GM23248 (cell line): ENCODE measurements around the gene SLC4A2. TPM values are rescaled to one million over a fixed set of nuclear protein-coding genes. Genes with fewer than 3 reads are reported as not detected.

Experiments
- DNase-seq: peaks from one replicate; pipeline ENCODE4 v3.0.0-alpha.2; 2015
- H2AFZ ChIP-seq: fragments of 200-600 bp; sonication (generic); 2 replicates; pipeline ENCODE4 v1.6.1; 2016; ENCODE audit warnings: antibody characterized with exemption
- H3F3A ChIP-seq: fragments of 200-600 bp; sonication (generic); 2 replicates; pipeline ENCODE4 v1.6.1; 2016; ENCODE audit warnings: mild to moderate bottlenecking, antibody characterized with exemption, mixed run types; ENCODE audit not compliant: insufficient read depth
- H3K27ac ChIP-seq: fragments of 200-600 bp; sonication (generic); 2 replicates; pipeline ENCODE4 v1.5.1; 2016; ENCODE audit warnings: mild to moderate bottlenecking
- H3K27me3 ChIP-seq: fragments of 200-600 bp; sonication (generic); replicated peaks from 2 replicates; pipeline ENCODE4 v1.6.1; 2016; ENCODE audit warnings: mild to moderate bottlenecking; ENCODE audit not compliant: insufficient read depth
- H3K36me3 ChIP-seq: fragments of 200-600 bp; sonication (generic); 2 replicates; pipeline ENCODE4 v1.6.1; 2016; ENCODE audit warnings: low read depth, mild to moderate bottlenecking
- H3K4me1 ChIP-seq: fragments of 200-600 bp; sonication (generic); 2 replicates; pipeline ENCODE4 v1.6.1; 2016; ENCODE audit warnings: mild to moderate bottlenecking; ENCODE audit not compliant: insufficient read depth
- H3K4me2 ChIP-seq: fragments of 200-600 bp; sonication (generic); one replicate; pipeline ENCODE4 v1.6.1; 2016; ENCODE audit warnings: mild to moderate bottlenecking; ENCODE audit not compliant: unreplicated experiment
- H3K4me3 ChIP-seq: fragments of 200-600 bp; sonication (generic); 2 replicates; pipeline ENCODE4 v1.5.1; 2016; ENCODE audit warnings: mild to moderate bottlenecking
- H3K79me2 ChIP-seq: fragments of 200-600 bp; sonication (generic); 2 replicates; pipeline ENCODE4 v1.6.1; 2016; ENCODE audit warnings: mild to moderate bottlenecking; ENCODE audit not compliant: insufficient read depth
- H3K9ac ChIP-seq: fragments of 200-600 bp; sonication (generic); 2 replicates; pipeline ENCODE4 v1.6.1; 2016; ENCODE audit warnings: mild to moderate bottlenecking
- H3K9me2 ChIP-seq: fragments of 200-600 bp; sonication (generic); 2 replicates; pipeline ENCODE4 v1.6.1; 2016; ENCODE audit warnings: mixed run types, mild to moderate bottlenecking, moderate library complexity; ENCODE audit not compliant: insufficient read depth
- H3K9me3 ChIP-seq: fragments of 200-600 bp; sonication (generic); one replicate; pipeline ENCODE4 v1.6.1; 2017; ENCODE audit warnings: low read depth
- H4K20me1 ChIP-seq: fragments of 200-600 bp; sonication (generic); 2 replicates; pipeline ENCODE4 v1.6.0; 2016; ENCODE audit not compliant: insufficient read depth
- EZH2 ChIP-seq: fragments of 200-600 bp; sonication (generic); IDR thresholded peaks from 2 replicates; pipeline ENCODE4 v1.6.1; 2018; ENCODE audit warnings: antibody characterized with exemption, mild to moderate bottlenecking; ENCODE audit not compliant: insufficient read depth, poor library complexity, severe bottlenecking
- EZH2phosphoT487 ChIP-seq: fragments of 200-600 bp; sonication (generic); IDR thresholded peaks from 2 replicates; pipeline ENCODE4 v1.6.1; 2018; ENCODE audit warnings: antibody characterized with exemption, moderate library complexity, mild to moderate bottlenecking, low read depth; ENCODE audit not compliant: insufficient read depth
- WGBS, 2 experiments: methylation state at CpG; one replicate each; pipeline ENCODE4 v1.1.6; 2015 to 2017; ENCODE audit warnings: low lambda C conversion rate in 2 of 2, low coverage in 1 of 2; ENCODE audit errors: missing lambda C conversion rate in 2 of 2; 5-methylcytosine and 5-hydroxymethylcytosine counted together
- in situ Hi-C: fragments of 300-500 bp; cut with MboI; formaldehyde crosslinking; loops from 2 replicates; pipeline ENCODE4 v1.15.0; 2020
- polyA plus RNA-seq: library from polyadenylated mRNA; unstranded; fragments of >200 nt; fragmentation: Nextera tagmentation; extraction: Ambion mirVana; gene quantifications from 2 replicates; pipeline ENCODE4 v1.2.1, GENCODE V29; 2016
- total RNA-seq: library from RNA; depleted of rRNA; stranded (reverse); fragments of >200 nt; shearing (Covaris generic); gene quantifications from 2 replicates; pipeline ENCODE4 v1.2.3, GENCODE V29; 2014

The SLC4A2 gene
- total and polyA plus RNA-seq, 2 experiments from 2014 or later = 59.4 to 94.6 TPM

GRCh38 chr7:151109094-151110048 is 50.0 kb downstream of the SLC4A2 start:
- Histone ChIP-seq H4K20me1 (no peaks in the 10 kb centered on the region; the same call in 1 of the 2 replicates), H3K4me1 (peaks cover 20% of the 10 kb centered on the region), H3K9ac (no peak overlapping the region; the same call in 1 of the 2 replicates), H3K9me3 (no peaks in the 10 kb centered on the region), H3K36me3 (no peaks in the 10 kb centered on the region), H3K27me3 (no peaks in the 10 kb centered on the region), H3K79me2 (peaks cover 99% of the 10 kb centered on the region), H3K9me2 (no peaks in the 10 kb centered on the region), H3K4me3 (no peak overlapping the region), H3K4me2 (no peak overlapping the region), H2AFZ (no peak overlapping the region), H3K27ac (no peak overlapping the region), H3F3A (peaks cover 20% of the 10 kb centered on the region)
- peak; percentile 71 for DNase-seq
- TF ChIP-seq EZH2 (no peak), EZH2phosphoT487 (no peak)
- WGBS, 2 experiments = 58 to 59% methylated on average over 15 of the region's 15 CpGs
- in situ Hi-C loops = no loop called here

DNA sequence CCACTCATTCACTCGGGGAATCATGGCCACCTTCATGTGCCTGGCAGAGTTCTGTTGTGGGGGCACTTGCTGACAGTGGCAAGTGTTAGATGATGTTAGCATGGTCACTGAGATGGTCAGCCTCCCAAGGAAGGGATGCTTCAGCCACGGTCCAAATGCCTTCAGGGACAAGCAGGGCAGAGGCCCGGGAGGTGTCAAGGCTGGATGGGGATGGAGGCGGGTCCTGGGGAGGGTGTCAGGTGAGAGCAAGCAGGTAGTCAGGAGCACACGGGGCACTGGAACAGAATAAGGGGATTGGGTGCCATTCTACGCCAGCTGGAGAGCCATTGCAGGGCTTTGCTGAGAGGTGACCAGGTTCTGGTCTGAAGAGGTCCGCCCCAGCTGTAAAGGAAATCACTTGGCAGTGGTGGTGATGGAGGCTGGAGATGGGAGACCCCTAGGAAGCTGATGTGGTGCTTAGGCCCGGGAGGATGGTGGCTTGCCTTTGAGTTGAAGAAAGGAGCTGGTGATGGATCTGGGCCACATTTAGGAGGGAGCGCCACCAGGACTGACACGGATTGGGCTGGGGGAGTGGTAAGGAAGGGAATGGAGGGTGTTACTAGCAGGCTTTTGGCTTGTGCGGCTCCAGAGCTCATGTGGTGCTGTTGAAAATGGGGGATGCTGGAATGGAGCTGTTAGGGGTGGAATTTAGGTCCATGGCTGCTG is 51.0 kb downstream of the SLC4A2 start:
- in situ Hi-C loops = no loop called here
- Histone ChIP-seq H3K27ac (no peak overlapping the region; the same call in 1 of the 2 replicates), H3K27me3 (no peaks in the 10 kb centered on the region), H3K4me3 (no peak overlapping the region), H3F3A (peaks cover 17% of the 10 kb centered on the region), H3K36me3 (no peaks in the 10 kb centered on the region), H3K4me1 (peaks cover 16% of the 10 kb centered on the region), H3K9me2 (no peaks in the 10 kb centered on the region), H4K20me1 (no peaks in the 10 kb centered on the region), H3K9me3 (no peaks in the 10 kb centered on the region), H3K9ac (no peak overlapping the region), H3K79me2 (peaks cover 89% of the 10 kb centered on the region), H3K4me2 (no peak overlapping the region), H2AFZ (no peak overlapping the region)
- TF ChIP-seq EZH2 (no peak), EZH2phosphoT487 (no peak)
- no peak for DNase-seq
- WGBS, 2 experiments = 58 to 62% methylated on average over 11 of the region's 11 CpGs

- H3K9ac ChIP-seq = no peak overlapping the region
- no peak overlapping the region for H2AFZ ChIP-seq
- in situ Hi-C loops = no loop called here
- H3F3A ChIP-seq = peaks cover 17% of the 10 kb centered on the region
- H3K79me2 ChIP-seq = peaks cover 91% of the 10 kb centered on the region
- TF ChIP-seq EZH2 (no peak), EZH2phosphoT487 (no peak)
- H3K4me1 ChIP-seq = peaks cover 15% of the 10 kb centered on the region
- H3K9me3 ChIP-seq = no peaks in the 10 kb centered on the region
- no peaks in the 10 kb centered on the region for H3K36me3 ChIP-seq
- no peaks in the 10 kb centered on the region for H3K27me3 ChIP-seq
- DNase-seq = peak; percentile 86
- no peak overlapping the region for H3K4me3 ChIP-seq
- 25 to 37% methylated on average over 12 to 20 of the region's 20 CpGs for WGBS, 2 experiments
- no peaks in the 10 kb centered on the region for H4K20me1 ChIP-seq
- no peak overlapping the region; the same call in 1 of the 2 replicates for H3K27ac ChIP-seq
- H3K4me2 ChIP-seq = no peak overlapping the region
- no peaks in the 10 kb centered on the region for H3K9me2 ChIP-seq
These were observed 51.7 kb downstream of the SLC4A2 start for GRCh38 chr7:151110941-151111645.
